Brain microvascular endothelial cell (primary cell): ENCODE data around the gene TMEM35A.
A peak's percentile ranks its signal among the peaks of the same experiment; 100 is the strongest.

Experiments
- DNase-seq: peaks from one replicate; pipeline ENCODE4 v3.0.0-alpha.2; 2020
- H3K27ac ChIP-seq: fragments of 250-450 bp; sonication (Bioruptor Pico); 2 replicates; pipeline ENCODE4 v1.5.1; 2020; ENCODE audit warnings: mild to moderate bottlenecking, moderate library complexity
- H3K27me3 ChIP-seq: fragments of 250-450 bp; sonication (Bioruptor Pico); replicated peaks from 2 replicates; pipeline ENCODE4 v1.5.1; 2020; ENCODE audit warnings: mild to moderate bottlenecking
- H3K36me3 ChIP-seq: fragments of 250-450 bp; sonication (Bioruptor Pico); replicated peaks from 2 replicates; pipeline ENCODE4 v1.5.1; 2020; ENCODE audit warnings: mild to moderate bottlenecking
- H3K4me3 ChIP-seq: 2 replicates; pipeline ENCODE4 v1.5.1; 2011; ENCODE audit warnings: low read depth, mild to moderate bottlenecking, control low read depth, low read length, moderate library complexity
- CTCF ChIP-seq: IDR thresholded peaks from 2 replicates; pipeline ENCODE4 v1.5.1; 2011; ENCODE audit warnings: low read depth, mild to moderate bottlenecking, moderate library complexity, low read length, control low read depth, inconsistent platforms; ENCODE audit errors: missing control alignments
- in situ Hi-C: cut with HindIII; loops from 2 replicates; pipeline ENCODE4 v1.10.0; 2017; ENCODE audit warnings: low sequenced_read_pairs, low pct_ligation_motif_present

The TMEM35A gene, protein sequence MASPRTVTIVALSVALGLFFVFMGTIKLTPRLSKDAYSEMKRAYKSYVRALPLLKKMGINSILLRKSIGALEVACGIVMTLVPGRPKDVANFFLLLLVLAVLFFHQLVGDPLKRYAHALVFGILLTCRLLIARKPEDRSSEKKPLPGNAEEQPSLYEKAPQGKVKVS

GRCh38 chrX:101078716-101079598, at the start of gene TMEM35A:
TMEM35A (plus strand) TSS chrX:101078879; CDS start chrX:101079003, 124 bp downstream.
- in situ Hi-C loops, result no loop called here
- peak; percentile 7 for DNase-seq
- Histone ChIP-seq H3K27me3 (no peaks in the 10 kb centered on the region), H3K36me3 (no peaks in the 10 kb centered on the region), H3K4me3 (peak within 1 kb of the TSS; percentile 62), H3K27ac (no peak within 1 kb of the TSS)
- TF ChIP-seq CTCF, result no peak

- Histone ChIP-seq H3K27ac (no peak overlapping the region), H3K27me3 (no peaks in the 10 kb centered on the region), H3K36me3 (no peaks in the 10 kb centered on the region), H3K4me3 (no peak overlapping the region)
- in situ Hi-C loops, result no loop called here
- DNase-seq, result no peak
- TF ChIP-seq CTCF, result no peak
These were observed 49.0 kb upstream of the TMEM35A start for GRCh38 chrX:101029665-101030064.

- in situ Hi-C loops, result no loop called here
- TF ChIP-seq CTCF, result no peak
- no peak for DNase-seq
These were observed 41.4 kb upstream of the TMEM35A start for GRCh38 chrX:101037231-101037630.

GRCh38 chrX:101040197-101040596, 38.5 kb upstream of the TMEM35A start:
- H3K27ac ChIP-seq, result no peak overlapping the region
- TF ChIP-seq CTCF, result no peak
- H3K36me3 ChIP-seq, result no peaks in the 10 kb centered on the region
- no peak for DNase-seq
- H3K27me3 ChIP-seq, result no peaks in the 10 kb centered on the region
- in situ Hi-C loops, result no loop called here
- no peak overlapping the region for H3K4me3 ChIP-seq

More at GRCh38 chrX:101037231-101037630, 41.4 kb upstream of the TMEM35A start:
- Histone ChIP-seq H3K4me3 (no peak overlapping the region), H3K27me3 (no peaks in the 10 kb centered on the region), H3K27ac (no peak overlapping the region), H3K36me3 (no peaks in the 10 kb centered on the region)

DNA sequence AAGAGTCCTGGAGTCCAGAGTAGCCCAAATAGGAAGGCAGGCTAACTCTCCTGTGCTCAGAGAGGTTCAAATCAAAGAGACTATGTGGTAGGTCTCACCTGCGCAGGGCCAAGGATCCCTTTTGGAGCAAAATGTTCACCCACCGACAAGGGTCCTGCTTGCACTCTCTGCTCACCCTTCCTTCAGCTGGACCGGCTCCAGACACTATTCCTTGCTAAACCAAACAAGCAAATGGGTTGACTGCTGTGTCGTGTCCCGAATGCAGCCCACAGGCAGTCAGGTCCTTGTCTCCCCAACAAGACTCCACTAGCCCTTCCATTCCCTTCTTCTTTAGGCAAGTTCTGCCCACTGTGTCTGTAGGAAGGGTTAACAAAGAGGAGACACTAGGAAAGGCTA, 27.5 kb upstream of the TMEM35A start:
- no peak for TF ChIP-seq CTCF
- Histone ChIP-seq H3K36me3 (no peaks in the 10 kb centered on the region), H3K4me3 (peak overlapping the region; percentile 63), H3K27ac (peak overlapping the region; percentile 57), H3K27me3 (no peaks in the 10 kb centered on the region)
- in situ Hi-C loops, result no loop called here
- peak; percentile 1 for DNase-seq
